A172 (cell line): ENCODE measurements around the gene ACOX1. TPM values are rescaled to one million over a fixed set of nuclear protein-coding genes. Genes with fewer than 3 reads are reported as not detected.

ENCODE experiments used
- DNase-seq: peaks from one replicate; pipeline ENCODE4 v3.0.0-alpha.2; 2015; ENCODE audit warnings: low spot score
- total RNA-seq: library from RNA; depleted of rRNA; stranded (reverse); fragments of >200 nt; shearing (Covaris generic); gene quantifications from 2 replicates; pipeline ENCODE4 v1.2.3, GENCODE V29; 2014

Gene ACOX1
- total RNA-seq, 1 experiment from 2014 or later, result 48.6 TPM

- DNase-seq, result no peak
These were observed 29.9 kb upstream of the ACOX1 start for GRCh38 chr17:76008630-76009425.

GRCh38 chr17:76008208-76008607, 29.2 kb upstream of the ACOX1 start:
- DNase-seq, result no peak

- DNase-seq, result no peak
These were observed 28.8 kb upstream of the ACOX1 start for GRCh38 chr17:76007850-76008165.

GRCh38 chr17:76007131-76007849, 28.3 kb upstream of the ACOX1 start:
- no peak for DNase-seq

- DNase-seq, result peak; percentile 55
These were observed 26.5 kb upstream of the ACOX1 start for GRCh38 chr17:76005263-76006149.

- no peak for DNase-seq
These were observed 25.8 kb upstream of the ACOX1 start for GRCh38 chr17:76004750-76005262.

- DNase-seq, result no peak
These were observed 24.9 kb upstream of the ACOX1 start for GRCh38 chr17:76003915-76004314.

GRCh38 chr17:76002100-76002499, 23.1 kb upstream of the ACOX1 start:
- DNase-seq, result no peak

- DNase-seq, result no peak
These were observed 22.0 kb upstream of the ACOX1 start, which contains the start of gene CDK3 for GRCh38 chr17:76000755-76001521. Gene CDK3, plus strand, starts transcription at chr17:76000855. Its CDS starts 571 bp downstream, at chr17:76001426.

GRCh38 chr17:76000016-76000754, 21.2 kb upstream of the ACOX1 start:
- no peak for DNase-seq

- DNase-seq, result no peak
These were observed 19.4 kb upstream of the ACOX1 start for GRCh38 chr17:75998327-75998795.

GRCh38 chr17:75996665-75997590, 18.0 kb upstream of the ACOX1 start:
- peak; percentile 90 for DNase-seq

GRCh38 chr17:75995385-75995925, 16.5 kb upstream of the ACOX1 start:
- DNase-seq, result no peak

GRCh38 chr17:75994802-75995370, 15.9 kb upstream of the ACOX1 start:
- DNase-seq, result no peak

GRCh38 chr17:75991396-75991795, 12.4 kb upstream of the ACOX1 start:
- DNase-seq, result no peak

- DNase-seq, result no peak
These were observed 8.1 kb upstream of the ACOX1 start for GRCh38 chr17:75987041-75987440.

GRCh38 chr17:75985986-75986385, 7.0 kb upstream of the ACOX1 start:
- no peak for DNase-seq

GRCh38 chr17:75983501-75984181, 4.7 kb upstream of the ACOX1 start:
- no peak for DNase-seq
